Naive thymus-derived CD8-positive, alpha-beta T cell (primary cell): ENCODE results near the gene TRIM49B. TPM values are rescaled to one million over a fixed set of nuclear protein-coding genes. Genes with fewer than 3 reads are reported as not detected.
"Not testable (repeated sequence)": the region's sequence is repeated elsewhere in the genome, so short reads cannot be mapped to it uniquely, and the experiment has no call there.

Source experiments
- ATAC-seq, 2 donors: fragments of 150-1000 bp; cut with Tn5 transposase in 1 of 2; sonication (Bioruptor Pico), chemical (Tn5 transposase) in 1 of 2; 1 replicate in 1 of 2; 2 replicates in 1 of 2; pipeline ENCODE4 v1.10.0; 2021; ENCODE audit warnings: mild to moderate bottlenecking in 2 of 2, moderate library complexity in 2 of 2
- POLR2A ChIA-PET: fragments of 350-600 bp; sonication (Branson Sonifier 250); formaldehyde crosslinking; loops from one replicate; lab custom pipeline; 2021; ENCODE audit warnings: antibody characterized with exemption; lab: Charles Lee
- DNase-seq, 10 donors: peaks; one replicate each; pipeline versions ENCODE4 v3.0.0 to v3.0.0-alpha.2; 2020 to 2022
- H3K27ac Mint-ChIP-seq, 10 donors: one replicate each; pipeline ENCODE4 v1.8.0; 2020 to 2022; ENCODE audit warnings: mild to moderate bottlenecking in 10 of 10, mixed read lengths in 10 of 10, moderate library complexity in 4 of 10, inconsistent platforms in 1 of 10
- H3K27me3 Mint-ChIP-seq, 5 donors: one replicate each; pipeline ENCODE4 v1.8.0; 2021 to 2022; ENCODE audit warnings: mixed read lengths in 5 of 5
- H3K36me3 Mint-ChIP-seq, 3 donors: one replicate each; pipeline ENCODE4 v1.8.0; 2020 to 2022; ENCODE audit warnings: mixed read lengths in 3 of 3, mild to moderate bottlenecking in 2 of 3, inconsistent platforms in 1 of 3
- H3K4me1 Mint-ChIP-seq, 4 donors: one replicate each; pipeline ENCODE4 v1.8.0; 2021 to 2022; ENCODE audit warnings: mixed read lengths in 4 of 4
- H3K4me3 Mint-ChIP-seq, 10 donors: one replicate each; pipeline ENCODE4 v1.8.0; 2020 to 2022; ENCODE audit warnings: mild to moderate bottlenecking in 10 of 10, mixed read lengths in 10 of 10, moderate library complexity in 6 of 10, inconsistent platforms in 1 of 10
- H3K9me3 Mint-ChIP-seq, 9 donors: one replicate each; pipeline ENCODE4 v1.8.0; 2020 to 2022; ENCODE audit warnings: mixed read lengths in 9 of 9, mild to moderate bottlenecking in 3 of 9, inconsistent platforms in 1 of 9, moderate library complexity in 1 of 9
- polyA plus RNA-seq, 3 donors: library from polyadenylated mRNA; unstranded; fragments of 300-500 nt; fragmentation: Illumina TruSeq; gene quantifications; one replicate each; pipeline ENCODE4 v1.2.3, GENCODE V29; 2021
- total RNA-seq, 8 experiments: library from RNA in 2 of 8; stranded (reverse) in 2 of 8; gene quantifications; one replicate each; pipeline ENCODE4 v1.2.3 and lab custom pipeline; 2021 to 2026

The TRIM49B gene
- not detected for total RNA-seq
- polyA plus RNA-seq = not detected
- total RNA-seq (lab: John Stamatoyannopoulos, UW) = 0 reads per million in 6 experiments

- H3K27me3 Mint-ChIP-seq, H3K4me3 Mint-ChIP-seq, H3K4me1 Mint-ChIP-seq, H3K36me3 Mint-ChIP-seq, ATAC-seq, POLR2A ChIA-PET, H3K27ac Mint-ChIP-seq, H3K9me3 Mint-ChIP-seq, DNase-seq: not testable (repeated sequence)
These were observed at the start of gene TRIM49B for GRCh38 chr11:49028523-49028922. TRIM49B (plus strand) TSS chr11:49028823; CDS start chr11:49031600, 2,777 bp downstream.

GRCh38 chr11:48983785-48984184 is 44.8 kb upstream of the TRIM49B start, which contains the start of gene TRIM51G:
TRIM51G (minus strand) TSS chr11:48983885; CDS start chr11:48981695, 2,190 bp downstream.
- H3K9me3 Mint-ChIP-seq, ATAC-seq, DNase-seq, POLR2A ChIA-PET, H3K36me3 Mint-ChIP-seq, H3K27ac Mint-ChIP-seq, H3K4me1 Mint-ChIP-seq, H3K4me3 Mint-ChIP-seq, H3K27me3 Mint-ChIP-seq: not testable (repeated sequence)

GRCh38 chr11:49048229-49048628 is 19.6 kb downstream of the TRIM49B start:
- POLR2A ChIA-PET, H3K4me1 Mint-ChIP-seq, H3K27ac Mint-ChIP-seq, H3K4me3 Mint-ChIP-seq, DNase-seq, ATAC-seq, H3K36me3 Mint-ChIP-seq, H3K27me3 Mint-ChIP-seq: not testable (repeated sequence)
- peaks cover 0 to 19% (median 6%) of the 10 kb centered on the region in 9 donors for H3K9me3 Mint-ChIP-seq

GRCh38 chr11:49049821-49050220 is 21.2 kb downstream of the TRIM49B start:
- peaks cover 0 to 13% (median 4%) of the 10 kb centered on the region in 9 donors for H3K9me3 Mint-ChIP-seq
- H3K27me3 Mint-ChIP-seq, ATAC-seq, DNase-seq, H3K4me3 Mint-ChIP-seq, POLR2A ChIA-PET, H3K36me3 Mint-ChIP-seq, H3K27ac Mint-ChIP-seq, H3K4me1 Mint-ChIP-seq: not testable (repeated sequence)

GRCh38 chr11:49059012-49059411 is 30.4 kb downstream of the TRIM49B start, which contains the start of gene TRIM64C:
TRIM64C (minus strand) TSS chr11:49059112; CDS start chr11:49059112, 0 bp downstream.
- H3K4me3 Mint-ChIP-seq, ATAC-seq, H3K27ac Mint-ChIP-seq, H3K9me3 Mint-ChIP-seq, POLR2A ChIA-PET, H3K36me3 Mint-ChIP-seq, H3K27me3 Mint-ChIP-seq, H3K4me1 Mint-ChIP-seq, DNase-seq: not testable (repeated sequence)

GRCh38 chr11:49069897-49070296 is 41.3 kb downstream of the TRIM49B start:
- H3K36me3 Mint-ChIP-seq, H3K4me1 Mint-ChIP-seq, ATAC-seq, POLR2A ChIA-PET, DNase-seq, H3K4me3 Mint-ChIP-seq, H3K27ac Mint-ChIP-seq, H3K27me3 Mint-ChIP-seq: not testable (repeated sequence)
- H3K9me3 Mint-ChIP-seq = peaks cover 0 to 23% (median 2%) of the 10 kb centered on the region in 9 donors

Other genes starting within 250 kb of the TRIM49B start
- not detected for gene TRIM51G, start 44.9 kb upstream of the TRIM49B start, total RNA-seq
- not detected for gene TRIM51G, start 44.9 kb upstream of the TRIM49B start, polyA plus RNA-seq
- gene TRIM64C, start 30.3 kb downstream of the TRIM49B start, total RNA-seq = not detected
- gene TRIM64C, start 30.3 kb downstream of the TRIM49B start, polyA plus RNA-seq = not detected
- gene FOLH1, start 179.8 kb downstream of the TRIM49B start, total RNA-seq = not detected
- not detected for gene FOLH1, start 179.8 kb downstream of the TRIM49B start, polyA plus RNA-seq